GM12891 (cell line): ENCODE data around the gene PDZD2.
"Not testable (repeated sequence)": the region's sequence is repeated elsewhere in the genome, so short reads cannot be mapped to it uniquely, and the experiment has no call there.

Source experiments
- POLR2AphosphoS5 ChIP-seq: IDR thresholded peaks from 2 replicates; pipeline ENCODE4 v1.6.1; 2011; ENCODE audit warnings: low read depth, low read length, control low read depth
- SPI1 ChIP-seq: IDR thresholded peaks from 2 replicates; pipeline ENCODE4 v1.6.1; 2011; ENCODE audit warnings: low read depth, low read length, control low read depth

DNA sequence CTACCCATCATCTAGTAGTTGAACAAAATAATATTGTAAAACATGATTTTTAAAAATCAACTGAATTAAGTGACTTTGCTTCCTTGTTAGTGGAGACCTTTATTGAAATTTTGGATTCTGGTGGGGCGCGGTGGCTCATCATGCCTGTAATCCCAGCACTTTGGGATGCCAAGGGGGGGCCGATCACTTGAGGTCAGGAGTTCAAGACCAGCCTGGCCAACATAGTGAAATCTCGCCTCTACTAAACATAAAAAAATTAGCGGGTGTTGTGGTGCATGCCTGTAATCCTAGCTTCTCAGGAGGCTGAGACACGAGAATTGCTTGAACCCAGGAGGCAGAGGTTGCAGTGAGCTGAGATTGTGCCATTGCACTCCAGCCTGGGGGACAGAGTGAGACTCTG lies 439.9 kb downstream of the PDZD2 start:
- TF ChIP-seq SPI1, POLR2AphosphoS5: not testable (repeated sequence)
